HL-60 (cell line): ENCODE results near the gene BCL11A.

Experiments used
- DNase-seq, 2 experiments: peaks; one replicate each; pipeline ENCODE4 v3.0.0-alpha.2; 2010 to 2020; ENCODE audit warnings: low read depth in 1 of 2, low spot score in 1 of 2
- H3K27ac ChIP-seq: fragments of 250-450 bp; sonication (Bioruptor Pico); replicated peaks from 2 replicates; pipeline ENCODE4 v1.5.1; 2020; ENCODE audit warnings: mild to moderate bottlenecking, moderate library complexity
- H3K27me3 ChIP-seq: fragments of 250-450 bp; sonication (Bioruptor Pico); 2 replicates; pipeline ENCODE4 v1.5.1; 2021; ENCODE audit warnings: mild to moderate bottlenecking, moderate library complexity; ENCODE audit not compliant: insufficient read depth, poor library complexity, severe bottlenecking
- H3K4me3 ChIP-seq: replicated peaks from 2 replicates; pipeline ENCODE4 v1.5.1; 2011; ENCODE audit warnings: mild to moderate bottlenecking, control low read depth, low read length; ENCODE audit not compliant: insufficient read depth
- CTCF ChIP-seq: IDR thresholded peaks from one replicate; pipeline ENCODE4 v1.5.1; 2011; ENCODE audit warnings: low read length, control low read depth, inconsistent platforms; ENCODE audit not compliant: insufficient read depth
- GABPA ChIP-seq: IDR thresholded peaks from 2 replicates; pipeline ENCODE4 v1.6.1; 2012; ENCODE audit warnings: low read depth
- POLR2AphosphoS5 ChIP-seq: IDR thresholded peaks from 2 replicates; pipeline ENCODE4 v1.6.1; 2012; ENCODE audit warnings: low read depth
- SPI1 ChIP-seq: IDR thresholded peaks from 2 replicates; pipeline ENCODE4 v1.6.1; 2012; ENCODE audit warnings: low read depth, mild to moderate bottlenecking, borderline replicate concordance
- TF ChIP-seq, protein P1 (sequence below): IDR thresholded peaks from 2 replicates; pipeline ENCODE4 v1.6.1; 2012; ENCODE audit warnings: low read depth; ENCODE audit not compliant: insufficient replicate concordance

The BCL11A gene

DNA sequence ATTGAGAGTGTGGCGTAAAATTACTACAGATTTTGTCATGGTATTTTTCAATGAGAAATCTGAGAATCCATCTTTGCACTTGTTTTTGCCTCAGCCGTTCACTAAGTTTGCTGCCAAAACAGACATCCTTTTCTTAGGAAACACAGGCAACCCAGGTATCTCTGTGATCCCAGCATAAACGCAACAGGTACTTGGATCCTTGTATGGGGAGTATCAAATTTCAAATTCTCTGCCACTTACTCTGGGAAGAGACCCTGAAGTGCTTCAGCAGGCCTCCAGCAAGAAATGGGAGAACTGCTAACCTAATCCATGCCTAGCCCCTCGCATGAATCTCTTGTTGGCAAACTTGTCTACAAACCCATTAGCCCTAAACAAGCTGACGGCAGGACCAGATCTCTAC is 83.1 kb downstream of the BCL11A start:
- DNase-seq: no peak
- H3K27me3 ChIP-seq: no peaks in the 10 kb centered on the region

DNA sequence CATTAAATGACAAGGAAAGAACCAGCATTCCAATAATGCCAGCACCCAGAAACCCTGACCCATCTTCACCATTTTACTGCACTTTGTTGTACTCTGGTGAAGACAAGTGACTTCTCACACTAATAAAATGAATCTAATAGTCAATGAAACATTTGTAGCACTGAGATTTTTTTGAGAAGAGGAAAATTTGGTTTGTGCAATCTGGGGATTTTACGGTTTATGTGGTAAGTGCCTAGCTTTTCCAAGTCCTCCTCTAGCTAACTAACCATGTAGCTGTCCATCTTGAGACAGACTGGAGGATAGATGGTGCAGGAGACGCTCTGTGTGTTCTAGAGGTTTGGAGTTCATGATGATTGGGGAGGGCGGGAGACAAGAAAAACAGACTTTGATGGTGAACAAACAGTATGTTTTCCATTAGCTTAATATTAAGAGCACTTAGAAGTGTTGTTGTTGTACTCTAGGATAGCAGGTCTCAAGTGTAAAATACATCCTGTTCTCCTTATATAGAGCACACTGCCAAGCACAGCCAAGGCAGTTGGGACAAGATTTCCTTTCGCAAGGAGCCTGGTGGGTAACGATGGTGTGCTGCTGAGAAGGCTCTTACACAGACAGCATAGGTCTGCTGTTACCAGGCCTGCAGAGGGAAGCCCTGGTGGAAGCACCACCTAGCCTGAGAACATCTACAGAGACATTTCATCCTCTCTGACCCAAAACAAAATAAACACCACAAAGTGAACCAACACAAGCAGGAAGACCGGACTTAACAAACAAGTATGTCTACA is 83.7 kb downstream of the BCL11A start:
- no peaks in the 10 kb centered on the region for H3K27me3 ChIP-seq
- no peak for DNase-seq
- TF ChIP-seq POLR2AphosphoS5: no peak
- no peak for TF ChIP-seq GABPA
- no peak for TF ChIP-seq SPI1
- TF ChIP-seq, protein P1, sequence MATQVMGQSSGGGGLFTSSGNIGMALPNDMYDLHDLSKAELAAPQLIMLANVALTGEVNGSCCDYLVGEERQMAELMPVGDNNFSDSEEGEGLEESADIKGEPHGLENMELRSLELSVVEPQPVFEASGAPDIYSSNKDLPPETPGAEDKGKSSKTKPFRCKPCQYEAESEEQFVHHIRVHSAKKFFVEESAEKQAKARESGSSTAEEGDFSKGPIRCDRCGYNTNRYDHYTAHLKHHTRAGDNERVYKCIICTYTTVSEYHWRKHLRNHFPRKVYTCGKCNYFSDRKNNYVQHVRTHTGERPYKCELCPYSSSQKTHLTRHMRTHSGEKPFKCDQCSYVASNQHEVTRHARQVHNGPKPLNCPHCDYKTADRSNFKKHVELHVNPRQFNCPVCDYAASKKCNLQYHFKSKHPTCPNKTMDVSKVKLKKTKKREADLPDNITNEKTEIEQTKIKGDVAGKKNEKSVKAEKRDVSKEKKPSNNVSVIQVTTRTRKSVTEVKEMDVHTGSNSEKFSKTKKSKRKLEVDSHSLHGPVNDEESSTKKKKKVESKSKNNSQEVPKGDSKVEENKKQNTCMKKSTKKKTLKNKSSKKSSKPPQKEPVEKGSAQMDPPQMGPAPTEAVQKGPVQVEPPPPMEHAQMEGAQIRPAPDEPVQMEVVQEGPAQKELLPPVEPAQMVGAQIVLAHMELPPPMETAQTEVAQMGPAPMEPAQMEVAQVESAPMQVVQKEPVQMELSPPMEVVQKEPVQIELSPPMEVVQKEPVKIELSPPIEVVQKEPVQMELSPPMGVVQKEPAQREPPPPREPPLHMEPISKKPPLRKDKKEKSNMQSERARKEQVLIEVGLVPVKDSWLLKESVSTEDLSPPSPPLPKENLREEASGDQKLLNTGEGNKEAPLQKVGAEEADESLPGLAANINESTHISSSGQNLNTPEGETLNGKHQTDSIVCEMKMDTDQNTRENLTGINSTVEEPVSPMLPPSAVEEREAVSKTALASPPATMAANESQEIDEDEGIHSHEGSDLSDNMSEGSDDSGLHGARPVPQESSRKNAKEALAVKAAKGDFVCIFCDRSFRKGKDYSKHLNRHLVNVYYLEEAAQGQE: no peak
- TF ChIP-seq CTCF: no peak
- H3K27ac ChIP-seq: no peak overlapping the region
- H3K4me3 ChIP-seq: no peak overlapping the region

More for the DNA sequence above, 83.1 kb downstream of the BCL11A start:
- H3K27ac ChIP-seq: no peak overlapping the region
- no peak for TF ChIP-seq SPI1
- TF ChIP-seq POLR2AphosphoS5: no peak
- no peak for TF ChIP-seq CTCF
- TF ChIP-seq GABPA: no peak
- TF ChIP-seq, protein P1: no peak
- no peak overlapping the region for H3K4me3 ChIP-seq

DNA sequence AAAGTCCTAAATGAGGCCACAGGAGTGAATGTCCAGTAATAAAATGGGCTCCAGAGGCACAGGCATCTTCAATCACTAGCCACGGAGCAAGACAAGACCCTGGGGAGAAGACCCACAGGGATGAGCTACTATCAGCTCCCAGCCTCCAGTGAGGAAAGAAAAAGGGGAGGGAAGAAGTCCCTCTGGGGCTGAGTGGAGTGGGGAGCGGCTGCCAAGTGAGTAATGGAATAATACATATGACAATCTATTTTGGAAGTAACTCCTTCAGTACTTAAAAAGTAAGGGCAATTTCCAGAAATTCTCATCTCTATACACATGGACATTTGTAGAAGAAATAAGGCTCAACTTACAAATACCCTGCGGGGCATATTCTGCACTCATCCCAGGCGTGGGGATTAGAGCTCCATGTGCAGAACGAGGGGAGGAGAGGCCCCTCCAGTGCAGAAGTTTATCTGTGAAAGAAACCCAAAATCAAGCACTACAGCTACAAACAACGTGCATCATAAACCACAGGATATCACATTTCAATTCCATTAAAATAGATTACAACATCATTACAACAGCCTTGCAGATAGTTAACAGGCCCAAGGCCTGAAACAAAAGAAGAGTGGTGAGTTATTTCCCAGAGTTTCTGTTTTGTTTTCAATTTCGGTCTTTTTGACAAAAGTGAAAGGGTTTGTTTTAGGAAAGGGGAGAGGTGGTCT is 84.9 kb downstream of the BCL11A start:
- Histone ChIP-seq H3K27ac (no peak overlapping the region), H3K27me3 (no peaks in the 10 kb centered on the region), H3K4me3 (no peak overlapping the region)
- no peak for TF ChIP-seq CTCF
- no peak for TF ChIP-seq POLR2AphosphoS5
- TF ChIP-seq GABPA: no peak
- no peak for DNase-seq
